HG02943 (cell line): Measurements from ENCODE around the gene ZNF367.
A peak's percentile ranks its signal among the peaks of the same experiment; 100 is the strongest.

ENCODE experiments used
- ATAC-seq: cut with Tn5 transposase; IDR thresholded peaks from one replicate; pipeline ENCODE4 v1.9.1; 2021; ENCODE audit warnings: mild to moderate bottlenecking, low read depth, moderate library complexity; ENCODE audit not compliant: unreplicated experiment

Gene ZNF367

DNA sequence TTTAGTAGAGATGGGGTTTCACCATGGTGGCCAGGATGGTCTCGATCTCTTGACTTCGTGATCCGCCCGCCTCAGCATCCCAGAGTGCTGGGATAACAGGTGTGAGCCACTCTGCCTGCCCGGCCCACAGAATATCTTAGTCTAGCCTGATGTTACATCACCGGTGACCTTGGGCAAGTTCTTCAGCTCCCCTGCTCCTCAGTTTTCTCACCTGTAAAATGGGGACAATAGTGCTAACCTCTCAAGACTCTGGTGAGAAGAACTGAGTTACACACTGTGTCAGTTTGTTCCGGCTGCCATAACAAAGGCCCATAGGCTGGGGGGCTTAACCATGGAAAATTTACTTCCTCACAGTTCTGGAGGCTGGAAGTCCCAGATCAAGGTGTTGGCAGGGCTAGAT lies 19.3 kb upstream of the ZNF367 start:
- no peak for ATAC-seq

DNA sequence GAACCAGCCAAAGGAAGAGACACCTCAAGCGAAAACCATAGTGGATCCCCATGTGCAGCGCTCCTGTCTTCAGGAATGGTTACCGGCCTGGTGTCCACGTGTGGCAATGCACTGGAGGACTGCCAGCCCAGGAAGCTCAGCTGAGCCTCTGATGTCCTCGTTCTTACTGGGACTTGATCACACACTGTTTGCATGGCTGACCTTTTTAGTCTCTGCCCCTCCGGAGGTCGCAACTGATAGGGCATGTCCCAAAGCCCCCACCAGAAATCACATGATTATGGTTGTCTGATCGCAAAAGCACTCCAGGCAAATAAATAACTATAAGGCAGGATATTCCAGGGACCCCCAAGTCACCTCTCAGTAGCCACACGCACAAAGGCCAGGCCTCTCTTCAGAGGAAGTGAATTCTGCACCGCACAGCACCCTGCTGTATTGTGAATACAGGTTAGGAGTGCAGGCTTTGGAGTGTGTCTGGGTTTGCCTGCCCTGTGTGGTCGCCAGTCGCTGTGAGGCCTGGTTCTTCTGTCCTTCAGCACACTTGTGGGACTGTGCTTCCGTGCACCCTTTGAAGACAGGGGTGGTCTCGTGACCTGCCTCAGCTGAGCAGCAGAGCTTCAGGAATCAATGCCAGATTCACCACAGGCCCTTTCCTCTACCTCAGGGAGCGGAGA lies 18.4 kb upstream of the ZNF367 start:
- ATAC-seq = no peak

DNA sequence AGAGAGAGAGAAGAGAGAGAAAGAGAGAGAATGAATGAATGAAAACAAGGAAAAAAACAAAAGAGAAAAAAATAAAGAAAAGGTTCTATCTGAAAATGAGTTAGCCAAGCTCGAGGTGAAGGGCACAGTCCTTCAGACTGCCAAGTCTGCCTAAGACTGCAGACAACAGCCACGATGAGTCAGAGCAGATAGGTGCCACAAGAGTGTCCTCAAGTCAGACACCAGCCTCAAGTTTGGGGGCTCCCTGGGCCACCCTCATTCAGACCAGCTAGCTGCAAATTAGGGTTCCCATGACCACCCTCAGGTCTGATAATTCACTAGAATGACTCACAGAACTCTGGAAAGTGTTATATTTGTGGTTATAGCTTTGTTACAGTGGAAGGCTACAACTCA lies 17.9 kb upstream of the ZNF367 start:
- ATAC-seq = no peak

DNA sequence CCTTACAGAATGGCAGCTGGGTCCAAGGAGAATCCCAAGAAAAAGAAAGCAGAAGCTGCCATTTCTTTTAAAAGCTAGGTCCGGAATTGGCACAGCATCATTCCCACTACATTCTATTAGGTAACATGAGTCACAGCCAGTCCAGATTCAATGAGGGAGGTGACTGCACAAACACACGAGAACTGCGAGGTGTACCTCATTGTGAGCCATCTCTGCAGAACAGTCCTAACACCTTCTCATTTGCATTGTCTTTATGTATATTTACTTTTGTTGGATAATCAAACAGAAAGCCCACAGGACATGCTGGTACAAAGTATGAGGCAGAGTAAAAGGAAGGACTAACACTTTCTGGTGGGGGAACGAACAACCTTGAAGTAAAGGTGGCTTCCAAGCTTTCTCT lies 17.2 kb upstream of the ZNF367 start:
- ATAC-seq = no peak

DNA sequence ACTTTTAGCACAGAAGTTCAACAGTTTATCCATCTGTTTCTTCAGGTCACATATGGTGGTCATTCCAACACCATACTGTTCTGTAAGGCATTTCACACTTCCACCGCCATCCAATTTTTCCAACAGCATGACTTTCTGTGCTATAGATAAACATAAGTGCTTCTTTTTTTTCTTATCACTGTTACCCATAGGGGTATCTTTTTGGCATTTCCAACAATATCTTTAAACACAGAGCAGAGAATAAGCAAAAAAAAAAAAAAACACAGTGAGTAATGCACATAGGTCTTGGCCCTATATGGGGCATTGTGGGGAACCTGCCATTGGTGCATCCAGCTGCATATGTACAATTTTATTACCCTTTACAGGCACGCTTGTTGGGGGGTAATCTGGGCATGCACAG lies 12.2 kb upstream of the ZNF367 start:
- ATAC-seq = no peak

DNA sequence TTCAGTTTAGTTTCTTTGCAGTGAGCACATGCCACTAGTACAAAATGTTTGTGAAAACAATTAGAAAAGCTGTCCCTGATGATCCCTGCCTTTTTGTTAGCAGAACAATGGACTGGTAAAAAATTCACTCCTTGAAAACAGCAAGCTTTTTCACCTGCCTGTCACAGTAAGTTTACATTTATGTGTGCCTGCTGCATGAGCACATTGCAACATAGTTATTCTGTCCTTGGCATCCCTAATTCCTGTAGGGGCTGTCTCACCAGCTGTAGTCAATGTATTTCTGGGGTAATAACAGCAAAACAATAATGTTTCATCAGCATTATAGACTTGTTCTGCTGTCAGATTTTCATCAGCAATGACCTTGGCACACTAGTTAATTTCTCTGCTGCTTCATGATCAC lies 11.6 kb upstream of the ZNF367 start:
- ATAC-seq = no peak

DNA sequence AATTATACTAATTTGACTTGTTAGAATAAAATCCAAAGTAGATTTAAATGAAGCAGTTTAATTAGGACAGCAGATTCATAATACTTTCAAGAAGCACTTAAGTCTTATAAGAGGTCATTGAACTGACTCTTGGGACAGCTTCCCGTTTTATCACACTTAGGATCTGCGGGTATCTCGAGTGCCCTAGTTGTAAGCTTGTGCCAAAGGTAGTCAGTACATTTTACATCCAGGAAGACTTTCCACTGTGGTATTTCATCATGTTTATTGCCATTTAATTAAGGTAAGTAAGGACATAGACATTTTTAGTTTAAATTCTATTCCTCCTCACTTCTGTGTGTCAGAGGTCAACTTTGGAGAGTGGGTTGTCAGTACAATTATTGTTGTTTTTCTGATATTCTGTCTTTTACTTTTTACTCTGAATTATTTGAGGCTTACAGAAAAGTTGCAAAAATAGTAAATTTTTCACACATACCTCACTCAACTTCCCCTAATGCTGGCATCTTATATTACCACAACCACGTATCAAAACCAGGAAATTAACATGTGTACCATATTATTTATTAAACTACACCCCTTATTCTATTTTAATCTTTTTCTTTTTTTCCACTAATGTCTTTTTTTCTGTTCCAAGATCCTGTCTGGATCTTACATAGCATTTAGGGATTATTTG lies 7.5 kb upstream of the ZNF367 start:
- no peak for ATAC-seq

DNA sequence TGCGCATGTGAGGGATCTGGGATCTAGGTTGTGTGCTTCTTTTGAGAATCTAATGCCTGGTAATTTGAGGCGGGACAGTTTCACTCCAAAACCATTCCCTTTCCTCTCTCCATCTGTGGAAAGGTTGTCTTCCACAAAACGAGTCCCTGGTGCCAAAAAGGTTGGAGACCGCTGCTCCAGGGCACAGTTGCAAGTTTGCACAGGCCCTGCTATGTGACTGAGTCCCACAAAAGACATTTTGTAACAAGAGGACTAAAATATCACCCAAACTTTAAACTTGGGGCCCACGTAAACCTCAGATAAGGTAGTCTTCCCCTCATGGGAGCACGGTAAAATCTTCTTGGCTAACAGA lies 5.8 kb upstream of the ZNF367 start:
- no peak for ATAC-seq

DNA sequence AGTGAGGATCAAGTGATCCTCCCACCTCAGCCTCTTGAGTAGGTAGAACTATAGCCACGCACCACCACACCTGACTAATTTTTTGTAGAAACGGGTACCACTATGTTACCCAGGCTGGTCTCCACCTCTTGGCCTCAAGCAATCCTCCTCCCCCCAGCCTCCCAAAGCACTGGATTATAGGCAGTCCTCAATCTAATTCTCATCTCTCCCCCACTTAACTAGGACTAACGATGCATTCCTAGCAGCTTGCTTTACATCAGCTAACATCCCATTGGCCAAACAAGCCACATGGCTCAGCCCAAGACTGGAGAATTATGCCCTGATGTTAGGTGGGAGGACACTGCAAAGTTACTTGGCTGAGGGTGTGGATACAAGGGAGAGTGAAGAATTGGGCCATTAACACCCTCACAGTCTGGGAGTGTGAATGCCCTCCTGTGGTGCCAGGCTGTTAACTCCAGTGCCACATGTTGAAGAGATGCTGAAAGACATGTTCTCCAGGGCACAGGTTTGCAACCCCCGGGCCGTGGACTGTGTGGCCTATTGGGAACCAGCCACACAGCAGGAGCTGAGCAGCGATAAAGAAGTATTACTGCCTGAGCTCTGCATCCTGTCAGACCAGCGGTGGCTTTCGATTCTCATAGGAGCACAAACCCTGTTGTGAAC lies 5.3 kb upstream of the ZNF367 start:
- ATAC-seq = no peak

DNA sequence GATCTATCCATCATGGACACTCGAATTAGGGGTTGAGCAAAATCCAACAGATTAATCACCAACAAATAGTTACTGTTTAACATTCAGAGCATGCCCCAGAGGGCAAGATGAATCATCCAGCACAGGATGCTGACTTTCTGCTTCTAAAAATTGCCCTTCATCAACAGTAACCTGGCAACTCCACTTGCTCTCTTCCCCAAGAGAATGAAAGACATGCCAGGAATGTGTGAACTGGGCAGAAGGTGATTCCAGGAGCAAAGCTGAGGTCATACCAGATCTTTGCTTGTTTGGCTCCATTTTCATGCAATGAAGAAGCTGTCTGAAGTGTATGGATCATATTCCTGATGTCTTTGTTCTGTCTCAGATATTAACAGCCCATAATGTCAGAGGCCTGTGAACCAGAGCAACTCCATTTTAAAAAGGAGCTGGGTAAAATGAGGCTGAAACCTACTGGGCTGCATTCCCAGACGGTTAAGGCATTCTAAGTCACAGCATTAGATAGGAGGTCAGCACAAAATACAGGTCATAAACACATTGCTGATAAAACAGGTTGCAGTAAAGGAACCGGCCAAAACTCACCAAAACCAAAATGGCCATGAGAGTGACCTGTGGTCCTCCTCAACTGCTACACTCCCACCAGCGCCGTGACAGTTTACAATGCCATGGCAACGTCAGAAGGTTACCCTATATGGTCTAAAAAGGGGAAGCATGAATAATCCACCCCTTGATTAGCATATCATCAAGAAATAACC lies 2.5 kb upstream of the ZNF367 start:
- no peak for ATAC-seq

DNA sequence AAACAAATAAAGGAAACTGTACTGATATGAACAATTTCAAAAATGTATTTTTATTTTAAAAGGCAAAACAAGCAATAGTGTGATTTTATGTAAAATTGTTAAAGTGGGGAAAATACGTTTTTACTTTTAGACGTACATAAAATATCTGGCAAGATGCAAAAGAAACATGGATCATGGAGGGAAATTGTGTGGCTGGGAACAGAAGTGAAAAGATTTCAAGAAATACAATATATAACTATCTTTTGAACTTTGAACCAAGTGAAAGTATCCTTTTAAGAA lies 1.5 kb upstream of the ZNF367 start:
- no peak for ATAC-seq

DNA sequence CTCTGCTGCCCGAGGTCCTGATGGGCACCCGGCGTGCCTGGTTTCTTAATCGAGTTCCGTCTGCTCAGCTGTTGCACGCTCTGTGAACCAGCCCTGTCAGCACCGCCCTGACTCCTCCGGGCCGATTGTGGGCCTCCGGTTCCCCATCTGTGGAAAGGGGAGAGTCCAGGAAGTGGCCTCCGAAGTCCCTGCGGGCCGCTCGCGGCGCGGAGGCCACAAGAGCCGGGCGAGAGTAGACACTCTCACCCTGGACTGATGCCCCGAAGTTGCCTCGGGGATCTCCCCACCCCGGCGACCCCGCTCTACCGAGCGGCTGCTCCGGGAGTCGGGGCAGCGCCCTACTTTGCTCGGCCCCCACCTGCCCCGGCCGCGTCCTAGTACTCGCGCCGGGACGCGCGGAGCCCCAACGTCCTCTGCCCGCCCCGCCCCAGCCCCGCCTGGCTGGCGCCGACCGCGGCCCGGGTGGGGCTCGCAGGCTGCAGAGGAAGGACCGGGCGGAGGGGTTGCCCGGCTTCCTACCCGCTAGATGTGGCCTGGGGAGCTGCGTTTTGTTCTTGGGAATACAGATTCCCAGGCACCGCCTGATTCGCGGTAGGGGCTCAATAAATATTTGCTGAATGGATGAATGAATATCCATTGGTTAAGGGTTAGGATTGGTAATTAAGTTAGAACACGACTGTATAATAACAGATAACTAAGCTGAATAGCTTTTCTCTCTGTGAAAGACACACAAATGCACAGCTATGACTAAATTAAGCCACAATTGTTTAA lies 935 bp upstream of the ZNF367 start:
- ATAC-seq = peak; percentile 36

DNA sequence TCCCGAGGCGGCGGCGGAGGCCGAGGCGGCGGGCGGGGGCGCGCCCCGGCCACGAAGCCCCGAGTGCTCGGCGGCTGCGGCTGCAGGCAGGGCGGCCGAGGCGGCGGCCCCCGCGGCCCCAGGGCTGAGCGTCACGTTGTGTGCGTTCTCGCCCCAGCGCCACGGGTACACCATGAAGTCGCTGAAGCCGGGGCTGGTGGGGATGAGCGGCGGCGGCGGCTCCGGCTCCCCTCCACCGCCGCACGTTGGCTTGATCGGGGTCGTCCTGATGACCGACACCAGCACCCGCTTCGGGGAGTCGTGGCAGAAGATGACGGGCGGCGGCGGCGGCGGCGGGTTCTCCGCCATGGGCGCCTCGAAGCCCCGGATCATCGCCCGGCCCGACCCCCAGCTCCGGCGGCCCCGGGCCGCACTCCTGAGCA lies 498 bp downstream of the ZNF367 start:
- no peak for ATAC-seq

DNA sequence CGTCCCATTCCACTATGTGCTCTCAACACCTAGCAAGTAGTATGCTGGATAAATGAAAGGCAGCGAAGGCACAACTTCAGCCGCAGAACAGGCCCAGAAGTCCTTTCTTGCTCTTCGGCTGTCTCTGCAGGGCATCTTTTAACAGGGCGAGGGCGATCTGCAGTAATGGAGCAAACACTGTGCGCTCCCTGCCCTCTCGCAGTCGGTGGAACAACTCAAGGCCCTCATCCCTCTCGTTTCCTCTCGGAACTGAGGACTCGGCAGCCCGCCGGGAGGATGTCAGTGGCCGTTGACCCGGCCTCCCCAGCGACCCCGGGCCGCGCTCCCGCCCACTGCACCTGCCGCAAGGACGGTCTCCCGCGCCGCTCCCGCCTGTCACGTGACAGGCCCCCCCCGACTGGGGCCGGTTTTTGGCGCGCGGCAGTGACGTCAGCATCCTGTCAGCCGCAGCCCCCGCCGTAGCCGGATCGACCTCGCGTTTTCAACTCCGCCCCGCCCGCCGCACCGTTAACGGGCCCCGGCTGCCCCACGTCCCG lies 1.1 kb downstream of the ZNF367 start:
- no peak for ATAC-seq

DNA sequence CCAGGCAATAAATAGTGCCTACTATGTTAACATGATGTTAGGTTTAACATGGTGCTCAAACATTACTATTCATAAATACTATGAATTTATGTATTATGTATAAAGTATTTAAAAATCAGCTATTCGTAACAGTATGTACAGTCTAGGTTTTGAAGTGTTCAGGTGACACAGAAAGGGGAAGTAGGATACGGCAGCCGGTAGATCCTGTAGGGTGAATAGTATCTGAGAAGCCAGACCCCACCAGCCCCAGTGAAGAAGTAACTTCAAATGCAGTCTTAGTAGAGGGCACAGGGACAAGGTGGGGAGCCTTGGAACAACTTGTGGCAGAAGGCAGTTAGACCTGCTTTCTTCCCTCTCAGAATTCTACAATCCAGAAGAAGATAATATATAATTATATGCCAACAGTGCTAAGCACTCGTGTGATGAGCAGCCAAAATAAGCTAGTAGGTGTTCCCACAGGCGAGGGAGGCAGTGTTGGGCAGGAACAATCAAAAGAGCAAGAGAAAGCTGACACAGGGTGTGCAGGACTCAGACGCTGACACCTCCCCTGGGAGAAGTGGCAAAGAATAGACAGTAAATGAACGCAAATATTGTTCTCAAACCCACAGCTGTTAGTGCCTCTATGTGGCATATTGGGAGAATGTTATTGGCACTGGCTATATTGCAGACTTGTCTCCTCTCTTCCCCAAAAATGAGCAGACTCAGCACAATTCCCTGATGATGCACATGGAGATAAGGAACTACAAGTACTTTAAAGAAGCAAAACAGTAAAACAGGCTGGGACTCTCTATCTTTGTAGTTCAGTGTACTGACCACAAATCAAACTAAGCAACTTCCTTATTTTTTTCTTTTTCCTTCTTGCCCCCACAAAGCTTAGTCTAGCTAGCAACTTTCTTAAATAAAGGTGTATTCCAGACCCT lies 4.6 kb downstream of the ZNF367 start:
- no peak for ATAC-seq

DNA sequence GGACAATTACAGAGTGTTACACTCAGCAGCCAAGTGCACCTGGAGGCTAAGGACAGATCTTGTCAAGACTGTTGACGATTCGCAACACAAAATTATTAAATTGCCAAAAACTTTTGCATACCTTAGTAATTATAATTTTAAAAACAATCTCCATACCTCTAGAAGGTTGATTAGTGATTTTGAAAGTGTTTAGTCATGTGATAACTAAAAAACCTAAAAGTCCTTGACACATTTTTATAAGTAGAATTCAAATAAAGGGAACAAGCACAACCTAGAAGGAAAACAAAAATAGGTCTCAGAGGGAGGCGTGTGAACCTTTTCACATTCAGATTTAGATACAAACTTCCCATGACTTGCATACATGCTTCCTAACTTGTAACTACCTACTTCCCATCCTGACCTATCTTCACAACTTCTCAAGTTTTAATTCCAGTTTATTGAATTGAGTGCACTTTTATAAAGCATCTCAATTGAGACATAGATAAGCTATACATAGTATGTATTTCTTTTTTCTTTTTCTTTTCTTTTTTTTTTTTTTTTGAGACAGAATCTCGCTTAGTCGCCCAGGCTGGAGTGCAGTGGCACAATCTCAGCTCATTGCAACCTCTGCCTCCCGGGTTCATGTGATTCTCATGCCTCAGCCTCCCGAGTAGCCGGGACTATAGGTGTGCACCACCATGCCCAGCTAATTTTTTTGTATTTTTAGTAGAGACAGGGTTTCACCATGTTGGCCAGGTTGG lies 5.8 kb downstream of the ZNF367 start:
- no peak for ATAC-seq

DNA sequence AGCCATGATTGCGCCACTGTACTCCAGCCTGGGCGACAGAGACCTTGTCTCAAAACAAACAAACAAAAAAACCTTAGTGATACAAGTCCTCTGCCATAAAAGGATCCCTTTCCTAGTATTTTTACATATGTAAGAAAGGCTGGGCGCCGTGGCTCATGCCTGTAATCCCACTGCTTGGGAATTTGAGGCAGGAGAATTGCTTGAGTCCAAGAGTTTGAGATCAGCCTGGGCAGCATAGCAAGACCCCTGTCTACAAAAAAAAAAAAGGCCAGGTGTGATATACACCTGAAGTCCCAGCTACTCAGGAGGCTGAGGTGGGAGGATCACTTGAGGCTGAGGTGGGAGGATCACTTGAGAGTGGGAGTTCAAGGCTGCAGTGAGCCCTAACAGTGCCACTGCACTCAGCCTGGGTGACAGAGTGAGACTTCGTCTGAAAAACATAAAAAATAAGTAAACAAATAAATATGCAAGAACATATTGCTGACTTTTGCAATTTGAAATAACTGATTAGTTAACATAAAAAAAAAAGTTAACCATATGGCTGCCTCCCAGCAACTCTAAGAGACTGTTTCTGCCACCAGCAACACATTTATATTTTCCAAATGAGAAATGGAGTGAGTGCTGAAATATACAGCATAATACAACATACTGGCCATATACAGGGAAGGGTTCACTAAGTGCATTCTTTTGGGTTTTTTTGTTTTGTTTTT lies 6.9 kb downstream of the ZNF367 start:
- ATAC-seq = no peak
